22Rv1 (cell line): ENCODE measurements around the gene CD300E.
"Not testable (repeated sequence)": the region's sequence is repeated elsewhere in the genome, so short reads cannot be mapped to it uniquely, and the experiment has no call there.

Experiments
- H3K27ac ChIP-seq: fragments of 450-650 bp; 2 replicates; pipeline ENCODE4 v1.5.1; 2017
- ZFX ChIP-seq: fragments of 450-650 bp; IDR thresholded peaks from 2 replicates; pipeline ENCODE4 v1.6.1; 2017; ENCODE audit warnings: antibody characterized with exemption, borderline replicate concordance
- TF ChIP-seq, protein P1 (sequence below): fragments of 450-650 bp; IDR thresholded peaks from 2 replicates; pipeline ENCODE4 v1.5.1; 2017; ENCODE audit warnings: mild to moderate bottlenecking

Gene CD300E

DNA sequence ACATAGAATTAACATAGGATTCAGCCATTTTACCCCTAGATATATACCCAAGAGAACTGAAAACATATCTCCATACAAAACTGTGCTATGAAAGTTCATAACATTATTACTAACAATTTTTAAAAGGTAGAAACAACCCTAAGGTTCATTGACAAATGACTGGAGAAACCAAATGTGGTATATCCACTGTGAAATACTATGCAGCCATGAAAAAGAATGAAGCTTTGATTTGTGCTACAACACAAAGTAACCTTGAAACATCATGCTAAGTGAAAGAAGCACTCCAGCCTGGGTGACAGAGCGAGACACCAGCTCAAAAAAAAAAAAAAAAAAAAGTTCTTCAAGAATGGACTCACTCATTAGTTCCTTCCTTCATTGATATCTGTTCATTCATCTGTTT lies 32.0 kb downstream of the CD300E start:
- H3K27ac ChIP-seq = no peak overlapping the region
- TF ChIP-seq, protein P1, sequence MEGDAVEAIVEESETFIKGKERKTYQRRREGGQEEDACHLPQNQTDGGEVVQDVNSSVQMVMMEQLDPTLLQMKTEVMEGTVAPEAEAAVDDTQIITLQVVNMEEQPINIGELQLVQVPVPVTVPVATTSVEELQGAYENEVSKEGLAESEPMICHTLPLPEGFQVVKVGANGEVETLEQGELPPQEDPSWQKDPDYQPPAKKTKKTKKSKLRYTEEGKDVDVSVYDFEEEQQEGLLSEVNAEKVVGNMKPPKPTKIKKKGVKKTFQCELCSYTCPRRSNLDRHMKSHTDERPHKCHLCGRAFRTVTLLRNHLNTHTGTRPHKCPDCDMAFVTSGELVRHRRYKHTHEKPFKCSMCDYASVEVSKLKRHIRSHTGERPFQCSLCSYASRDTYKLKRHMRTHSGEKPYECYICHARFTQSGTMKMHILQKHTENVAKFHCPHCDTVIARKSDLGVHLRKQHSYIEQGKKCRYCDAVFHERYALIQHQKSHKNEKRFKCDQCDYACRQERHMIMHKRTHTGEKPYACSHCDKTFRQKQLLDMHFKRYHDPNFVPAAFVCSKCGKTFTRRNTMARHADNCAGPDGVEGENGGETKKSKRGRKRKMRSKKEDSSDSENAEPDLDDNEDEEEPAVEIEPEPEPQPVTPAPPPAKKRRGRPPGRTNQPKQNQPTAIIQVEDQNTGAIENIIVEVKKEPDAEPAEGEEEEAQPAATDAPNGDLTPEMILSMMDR = no peak
- TF ChIP-seq ZFX = no peak

DNA sequence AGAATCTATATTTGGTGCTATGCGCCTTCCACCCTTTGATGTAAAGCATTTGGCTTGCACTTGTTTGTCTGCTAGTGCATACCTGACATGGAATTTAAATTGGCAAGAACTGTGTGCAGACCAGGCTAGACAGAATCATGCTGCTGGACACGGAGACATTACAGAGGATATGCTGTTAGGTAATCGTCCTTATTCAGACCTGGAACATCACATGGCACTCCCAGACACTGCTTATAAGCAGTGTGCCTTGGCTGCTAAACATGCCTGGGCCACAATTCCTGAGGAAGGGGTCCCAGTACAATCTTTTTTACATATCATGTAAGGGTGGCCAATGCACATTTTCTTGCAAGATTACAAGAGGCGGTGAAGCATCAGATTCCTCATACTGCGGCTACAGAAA lies 37.8 kb downstream of the CD300E start:
- TF ChIP-seq, protein P1 = no peak
- H3K27ac ChIP-seq = no peak overlapping the region

DNA sequence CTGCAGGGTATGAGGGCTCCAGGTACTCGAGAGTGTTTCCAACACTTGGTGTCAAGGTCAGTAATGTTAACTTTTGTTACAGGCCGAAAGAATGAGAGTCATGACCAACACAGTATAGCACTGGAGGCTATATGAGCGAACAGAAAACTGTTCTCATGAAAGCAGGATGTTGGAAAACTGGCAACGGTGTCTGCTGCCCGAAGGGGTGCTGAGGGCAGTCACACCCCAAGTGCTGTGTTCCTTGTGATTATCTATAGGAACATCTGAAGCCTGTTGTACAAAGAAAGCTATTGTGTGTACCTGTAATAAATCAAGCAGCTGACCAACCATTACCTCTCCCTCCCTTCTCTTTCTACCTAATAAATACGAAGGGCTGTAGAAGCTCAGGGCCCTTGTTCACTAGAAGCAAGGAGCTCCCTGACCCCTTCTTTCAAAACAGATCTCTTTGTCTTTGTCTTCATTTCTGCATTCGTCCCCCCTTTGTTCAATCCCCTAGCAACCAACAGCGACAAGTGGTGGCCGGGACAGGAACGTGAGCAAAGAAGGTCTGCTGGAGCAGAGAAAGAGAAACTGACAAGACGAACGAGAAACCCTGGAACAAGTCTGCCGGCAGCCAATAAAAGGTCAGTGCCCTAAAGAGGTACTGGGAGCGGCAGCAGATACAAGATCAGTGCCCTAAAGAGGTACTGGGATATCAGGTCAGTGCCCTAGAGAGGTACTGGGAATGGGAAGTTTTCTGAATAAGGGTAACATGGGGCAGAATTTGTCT lies 39.1 kb downstream of the CD300E start:
- H3K27ac ChIP-seq = no peak overlapping the region
- TF ChIP-seq, protein P1 = no peak
- no peak for TF ChIP-seq ZFX

DNA sequence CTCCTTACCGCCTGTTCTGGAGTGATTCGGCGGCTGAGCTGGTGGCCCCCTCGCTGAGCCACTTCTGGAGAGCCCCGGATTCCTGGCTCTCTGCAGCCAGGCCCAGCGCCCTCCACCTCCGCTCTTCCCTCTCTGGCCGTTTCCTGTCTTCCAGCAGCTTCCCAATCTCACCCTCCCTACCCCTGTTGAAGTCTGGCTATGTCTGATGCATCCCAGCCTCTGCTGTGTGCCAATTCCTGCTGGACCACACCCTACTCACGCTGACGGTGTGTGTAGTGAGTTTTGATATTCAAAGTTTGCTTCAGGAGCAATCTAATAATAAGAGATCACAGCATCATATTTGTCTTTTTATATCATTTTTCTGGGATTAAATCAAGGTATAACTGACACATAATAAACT lies 40.9 kb downstream of the CD300E start:
- H3K27ac ChIP-seq = no peak overlapping the region
- no peak for TF ChIP-seq ZFX
- TF ChIP-seq, protein P1 = no peak

DNA sequence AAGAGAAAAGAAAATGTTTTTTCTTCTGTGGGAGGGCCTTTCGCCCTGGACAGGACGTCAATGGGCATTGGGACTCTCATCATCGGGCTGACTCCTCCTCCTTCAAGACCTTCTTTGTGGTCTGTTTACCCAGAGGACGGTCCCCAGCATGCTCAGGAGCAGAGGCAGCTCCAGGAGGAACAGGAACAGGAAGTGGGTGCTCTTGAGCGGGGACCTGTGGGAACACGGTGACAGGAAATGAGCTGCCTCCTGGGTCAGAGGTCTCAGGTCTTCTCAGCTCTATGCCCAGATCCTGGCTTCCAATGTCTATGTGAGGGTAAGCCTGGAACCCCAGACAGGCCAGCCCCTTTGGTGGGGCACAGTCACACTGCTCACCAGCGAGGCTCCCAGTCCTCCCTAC lies 43.6 kb downstream of the CD300E start:
- H3K27ac ChIP-seq = no peak overlapping the region
- TF ChIP-seq, protein P1 = no peak
- no peak for TF ChIP-seq ZFX

DNA sequence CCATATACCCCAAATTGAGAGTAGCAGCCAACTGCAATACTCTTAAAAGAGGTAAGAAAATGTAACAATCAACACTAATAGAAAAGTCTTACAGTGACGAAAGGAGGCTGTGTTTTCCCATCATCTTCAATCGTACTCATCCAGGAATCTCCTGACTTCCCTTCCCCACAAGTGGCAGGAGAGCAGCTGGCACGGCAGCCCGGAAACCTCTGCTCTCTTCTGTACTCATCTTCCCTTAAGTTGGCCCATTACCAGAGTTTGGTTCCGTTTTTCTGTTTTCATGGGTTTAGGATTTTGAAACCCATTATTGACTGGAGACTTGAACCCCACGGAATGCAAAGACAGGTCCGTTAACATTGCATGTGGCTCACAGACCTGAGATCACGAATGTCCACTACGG lies 44.6 kb downstream of the CD300E start:
- TF ChIP-seq, protein P1 = no peak
- TF ChIP-seq ZFX = no peak
- no peak overlapping the region for H3K27ac ChIP-seq

DNA sequence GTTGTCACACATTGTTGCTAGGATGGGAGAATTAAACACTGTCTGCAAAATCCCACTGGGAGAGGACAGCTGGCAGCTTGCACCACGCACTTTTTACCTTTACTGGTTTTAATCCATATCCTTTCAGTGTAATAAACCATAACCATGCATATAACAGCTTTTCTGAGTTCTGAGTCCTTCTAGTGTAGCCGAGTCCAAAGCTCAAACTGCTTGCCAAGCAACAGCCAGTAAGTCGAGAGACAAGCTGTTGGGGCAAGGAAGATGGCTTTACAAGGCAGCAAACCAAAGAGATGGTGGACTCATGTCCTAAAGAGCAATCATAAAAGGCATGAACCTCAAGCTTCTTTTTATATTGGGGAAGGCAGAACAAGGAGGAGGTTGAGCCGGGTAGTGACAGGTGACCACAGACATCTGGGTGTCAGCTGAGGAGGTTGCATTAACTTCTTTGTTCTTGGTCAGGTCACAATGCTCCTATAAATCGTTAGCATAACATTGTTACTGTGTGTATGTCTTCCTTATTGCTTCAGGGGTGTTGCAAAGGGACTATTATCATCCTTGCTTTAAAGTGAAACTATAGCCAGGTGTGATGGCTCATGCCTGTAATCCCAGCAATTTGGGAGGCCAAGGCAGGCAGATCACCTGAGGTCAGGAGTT lies 48.9 kb downstream of the CD300E start:
- H3K27ac ChIP-seq = no peak overlapping the region
- TF ChIP-seq, protein P1 = no peak
- TF ChIP-seq ZFX = no peak

DNA sequence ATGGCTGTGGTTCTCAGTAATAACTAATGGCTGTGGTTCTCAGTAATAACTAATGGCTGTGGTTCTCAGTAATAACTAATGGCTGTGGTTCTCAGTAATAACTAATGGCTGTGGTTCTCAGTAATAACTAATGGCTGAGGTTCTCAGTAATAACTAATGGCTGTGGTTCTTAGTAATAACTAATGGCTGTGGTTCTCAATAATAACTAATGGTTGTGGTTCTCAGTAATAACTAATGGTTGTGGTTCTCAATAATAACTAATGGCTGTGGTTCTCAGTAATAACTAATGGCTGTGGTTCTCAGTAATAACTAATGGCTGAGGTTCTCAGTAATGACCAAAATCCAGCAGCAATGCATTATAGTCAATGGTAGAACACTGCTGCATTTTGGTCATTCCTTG lies 49.9 kb downstream of the CD300E start:
- not testable (repeated sequence) for H3K27ac ChIP-seq
